Forelimb muscle (tissue), 1 donor: ENCODE data around the gene SENP6. TPM values are rescaled to one million over a fixed set of nuclear protein-coding genes. Genes with fewer than 3 reads are reported as not detected.
"Not testable (repeated sequence)": the region's sequence is repeated elsewhere in the genome, so short reads cannot be mapped to it uniquely, and the experiment has no call there.

Source experiments
- DNase-seq: peaks from one replicate; pipeline ENCODE4 v3.0.0-alpha.2; 2013; ENCODE audit warnings: low read depth
- polyA plus RNA-seq: library from polyadenylated mRNA; unstranded; fragments of 120-200 nt; gene quantifications from one replicate; pipeline ENCODE4 v1.2.1, GENCODE V29; 2013; ENCODE audit not compliant: insufficient read length

SENP6 gene
- polyA plus RNA-seq, 1 donor: 70.0 TPM

- DNase-seq: no peak
These were observed 54.8 kb downstream of the SENP6 start for GRCh38 chr6:75656479-75656878.

GRCh38 chr6:75657327-75657726, 55.6 kb downstream of the SENP6 start:
- no peak for DNase-seq

DNA sequence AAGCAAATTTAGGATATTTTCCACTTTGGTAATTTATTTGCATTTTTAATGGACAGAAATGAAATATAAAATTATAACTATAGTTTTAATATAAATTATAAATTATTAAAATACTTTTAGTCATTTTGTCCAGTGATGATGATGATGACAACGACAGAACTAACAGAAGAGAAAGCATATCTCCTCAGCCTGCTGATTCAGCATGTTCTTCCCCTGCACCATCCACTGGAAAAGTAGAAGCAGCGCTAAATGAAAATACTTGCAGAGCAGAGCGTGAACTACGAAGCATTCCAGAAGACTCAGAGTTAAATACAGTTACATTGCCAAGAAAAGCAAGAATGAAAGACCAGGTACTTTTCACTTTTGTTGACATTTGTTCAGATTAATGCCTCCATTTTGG, 64.9 kb downstream of the SENP6 start:
- DNase-seq: no peak

- DNase-seq: no peak
These were observed 72.2 kb downstream of the SENP6 start for GRCh38 chr6:75673884-75674283.

GRCh38 chr6:75676377-75676776, 74.7 kb downstream of the SENP6 start:
- no peak for DNase-seq

DNA sequence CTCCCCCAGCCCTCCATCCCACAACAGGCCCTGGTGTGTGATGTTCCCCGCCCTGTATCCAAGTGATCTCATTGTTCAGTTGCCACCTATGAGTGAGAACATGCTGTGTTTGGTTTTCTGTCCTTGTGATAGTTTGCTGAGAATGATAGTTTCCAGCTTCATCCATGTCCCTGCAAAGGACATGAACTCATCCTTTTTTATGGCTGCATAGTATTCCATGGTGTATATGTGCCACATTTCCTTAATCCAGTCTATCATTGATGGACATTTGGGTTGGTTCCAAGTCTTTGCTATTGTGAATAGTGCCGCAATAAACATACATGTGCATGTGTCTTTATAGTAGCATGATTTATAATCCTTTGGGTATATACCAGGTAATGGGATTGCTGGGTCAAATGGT, 80.9 kb downstream of the SENP6 start:
- DNase-seq: not testable (repeated sequence)

DNA sequence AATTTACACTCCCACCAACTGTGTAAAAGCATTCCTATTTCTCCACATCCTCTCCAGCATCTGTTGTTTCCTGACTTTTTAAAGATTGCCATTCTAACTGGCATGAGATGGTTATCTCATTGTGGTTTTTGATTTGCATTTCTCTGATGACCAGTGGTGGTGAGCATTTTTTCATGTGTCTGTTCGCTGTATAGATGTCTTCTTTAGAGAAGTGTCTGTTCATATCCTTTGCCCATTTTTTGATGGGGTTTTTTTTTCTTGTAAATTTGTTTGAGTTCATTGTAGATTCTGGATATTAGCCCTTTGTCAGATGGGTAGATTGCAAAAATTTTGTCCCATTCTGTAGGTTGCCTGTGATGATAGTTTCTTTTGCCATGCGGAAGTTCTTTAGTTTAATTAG, 81.3 kb downstream of the SENP6 start:
- not testable (repeated sequence) for DNase-seq

- not testable (repeated sequence) for DNase-seq
These were observed 85.9 kb downstream of the SENP6 start for GRCh38 chr6:75687535-75687934.

DNA sequence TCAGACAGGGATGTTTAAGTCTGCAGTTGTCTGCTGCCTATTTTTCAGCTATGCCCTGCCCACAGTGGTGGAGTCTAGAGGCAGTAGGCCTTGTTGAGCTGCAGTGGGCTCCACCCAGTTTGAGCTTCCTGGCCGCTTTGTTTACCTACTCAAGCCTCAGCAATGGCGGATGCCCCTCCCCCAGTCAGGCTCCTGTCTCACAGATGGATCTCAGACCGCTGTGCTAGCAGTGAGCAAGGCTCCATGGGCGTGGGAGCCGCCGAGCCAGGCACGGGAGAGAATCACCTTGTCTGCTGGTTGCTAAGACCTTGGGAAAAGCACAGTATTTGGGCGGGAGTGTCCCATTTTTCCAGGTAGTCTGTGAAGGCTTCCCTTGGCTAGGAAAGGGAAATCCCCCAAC, 86.3 kb downstream of the SENP6 start:
- not testable (repeated sequence) for DNase-seq

- DNase-seq: no peak
These were observed 87.9 kb downstream of the SENP6 start for GRCh38 chr6:75689576-75689975.

GRCh38 chr6:75691012-75691411, 89.3 kb downstream of the SENP6 start:
- DNase-seq: no peak

DNA sequence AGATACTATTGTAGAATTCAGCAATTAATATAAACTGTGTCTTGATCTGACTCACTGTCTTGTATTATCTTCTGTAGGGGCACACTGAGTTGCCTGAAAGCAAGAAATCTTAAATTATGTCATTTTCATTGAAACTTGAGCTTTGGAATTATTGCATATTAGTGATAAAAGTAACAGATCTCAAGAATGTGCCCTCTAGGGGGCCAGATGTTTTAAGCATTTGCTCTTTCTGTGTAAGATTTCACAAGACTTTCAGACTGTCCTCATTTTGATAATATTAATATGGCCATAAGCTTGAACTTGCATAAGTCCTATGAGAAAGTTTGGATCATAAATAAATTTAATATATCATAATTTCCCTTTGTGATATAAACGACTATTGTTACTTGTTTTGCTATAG, 91.9 kb downstream of the SENP6 start:
- no peak for DNase-seq

DNA sequence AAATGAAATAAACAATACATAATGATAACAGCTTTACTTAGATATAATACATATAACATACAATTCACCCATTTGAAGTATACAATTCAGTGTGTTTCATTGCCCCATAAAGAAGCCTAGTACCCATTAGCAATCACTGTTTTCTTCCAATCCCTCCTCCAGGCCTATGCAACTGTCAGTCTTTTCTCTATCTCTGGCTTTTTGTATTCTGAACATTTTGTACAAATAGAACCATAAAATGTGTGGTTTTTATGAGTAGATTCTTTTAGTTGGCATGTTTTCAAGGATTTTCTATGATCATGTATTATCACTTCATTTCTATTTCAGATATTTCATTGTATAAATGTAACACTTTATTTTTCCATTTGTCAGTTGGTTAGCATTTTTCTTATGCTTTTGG, 92.7 kb downstream of the SENP6 start:
- DNase-seq: no peak

GRCh38 chr6:75708334-75708733, 106.7 kb downstream of the SENP6 start:
- not testable (repeated sequence) for DNase-seq

DNA sequence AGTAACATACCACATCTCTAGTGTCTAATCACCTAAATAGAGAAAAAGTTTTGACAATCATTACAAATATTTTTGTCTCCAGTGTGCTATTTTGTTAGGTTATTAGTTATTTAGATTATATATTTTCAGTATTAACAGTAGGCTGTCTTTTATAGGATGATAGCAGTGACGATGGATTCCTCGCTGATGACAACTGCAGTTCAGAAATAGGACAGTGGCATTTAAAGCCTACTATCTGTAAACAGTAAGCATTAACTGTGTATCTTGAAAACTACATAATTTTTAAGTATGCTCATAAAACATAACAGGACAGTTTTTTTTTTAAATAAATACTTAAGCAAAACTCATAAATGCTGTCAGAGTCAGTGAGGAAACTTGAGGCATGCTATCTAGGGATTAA, 109.5 kb downstream of the SENP6 start:
- DNase-seq: no peak

- DNase-seq: no peak
These were observed 117.5 kb downstream of the SENP6 start for GRCh38 chr6:75719133-75719532.

DNA sequence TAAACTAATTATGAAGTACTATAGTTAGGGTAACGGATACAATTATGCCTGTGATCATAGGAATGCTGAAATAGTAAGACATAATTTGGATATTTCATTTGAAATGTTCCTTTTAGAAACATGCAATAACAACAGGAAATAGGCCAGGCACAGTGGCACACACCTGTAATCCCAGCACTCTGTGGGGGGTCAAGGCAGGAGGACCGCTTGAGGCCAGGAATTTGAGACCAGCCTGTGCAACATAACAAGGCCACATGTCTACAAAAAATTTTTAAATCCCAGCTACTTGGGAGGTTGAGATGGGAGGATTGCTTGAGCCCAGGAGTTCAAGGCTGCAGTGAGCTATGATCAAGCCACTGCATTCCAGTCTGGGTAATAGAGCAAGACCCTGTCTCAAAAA, 121.7 kb downstream of the SENP6 start:
- no peak for DNase-seq

DNA sequence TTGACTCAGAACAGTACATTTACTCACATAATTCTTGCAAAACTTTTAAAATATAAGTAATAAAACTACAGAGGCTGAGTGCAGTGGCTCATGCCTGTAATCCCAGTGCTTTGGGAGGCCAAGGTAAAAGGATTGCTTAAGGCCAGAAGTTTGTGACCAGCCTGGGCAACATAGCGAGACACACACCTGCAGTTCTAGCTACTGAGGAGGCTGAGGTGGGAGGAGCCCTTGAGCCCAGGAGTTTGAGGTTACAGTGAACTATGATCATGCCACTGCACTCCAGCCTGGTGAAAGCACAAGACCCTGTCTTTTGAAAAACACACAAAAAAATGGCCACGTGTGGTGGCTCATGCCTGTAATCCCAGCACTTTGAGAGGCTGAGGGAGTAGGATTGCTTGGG, 125.5 kb downstream of the SENP6 start:
- DNase-seq: no peak

GRCh38 chr6:75731029-75731428, 129.3 kb downstream of the SENP6 start:
- not testable (repeated sequence) for DNase-seq

- no peak for DNase-seq
These were observed 134.0 kb downstream of the SENP6 start for GRCh38 chr6:75735491-75736186.

- DNase-seq: no peak
These were observed 142.3 kb downstream of the SENP6 start for GRCh38 chr6:75743971-75744370.

- DNase-seq: no peak
These were observed 143.7 kb downstream of the SENP6 start for GRCh38 chr6:75745404-75745803.

DNA sequence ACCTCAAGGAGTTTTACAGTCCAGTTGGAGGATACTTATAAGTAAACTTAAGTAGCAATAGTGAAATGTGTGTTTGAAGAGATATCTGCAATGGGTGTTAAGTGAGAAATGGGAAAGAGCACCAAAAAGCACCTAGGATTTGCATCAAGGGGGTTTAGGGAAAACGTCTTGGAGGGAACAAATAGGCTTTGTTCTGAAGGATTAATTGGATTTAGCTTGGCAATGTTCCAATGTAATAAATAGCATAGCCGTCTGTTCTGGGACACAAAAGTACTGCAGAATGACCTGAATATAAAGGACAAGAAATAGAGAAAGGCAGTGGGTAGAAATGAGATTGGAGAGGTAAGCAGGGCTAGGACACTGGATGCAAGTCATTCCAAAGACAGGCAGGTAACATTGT, 144.5 kb downstream of the SENP6 start:
- DNase-seq: no peak
